GM19025 (cell line): ENCODE measurements around the gene CYB5R3.

ENCODE experiments used
- ATAC-seq: cut with Tn5 transposase; IDR thresholded peaks from one replicate; pipeline ENCODE4 v1.9.1; 2021; ENCODE audit warnings: mild to moderate bottlenecking, low read depth, moderate library complexity; ENCODE audit not compliant: unreplicated experiment

Gene CYB5R3

DNA sequence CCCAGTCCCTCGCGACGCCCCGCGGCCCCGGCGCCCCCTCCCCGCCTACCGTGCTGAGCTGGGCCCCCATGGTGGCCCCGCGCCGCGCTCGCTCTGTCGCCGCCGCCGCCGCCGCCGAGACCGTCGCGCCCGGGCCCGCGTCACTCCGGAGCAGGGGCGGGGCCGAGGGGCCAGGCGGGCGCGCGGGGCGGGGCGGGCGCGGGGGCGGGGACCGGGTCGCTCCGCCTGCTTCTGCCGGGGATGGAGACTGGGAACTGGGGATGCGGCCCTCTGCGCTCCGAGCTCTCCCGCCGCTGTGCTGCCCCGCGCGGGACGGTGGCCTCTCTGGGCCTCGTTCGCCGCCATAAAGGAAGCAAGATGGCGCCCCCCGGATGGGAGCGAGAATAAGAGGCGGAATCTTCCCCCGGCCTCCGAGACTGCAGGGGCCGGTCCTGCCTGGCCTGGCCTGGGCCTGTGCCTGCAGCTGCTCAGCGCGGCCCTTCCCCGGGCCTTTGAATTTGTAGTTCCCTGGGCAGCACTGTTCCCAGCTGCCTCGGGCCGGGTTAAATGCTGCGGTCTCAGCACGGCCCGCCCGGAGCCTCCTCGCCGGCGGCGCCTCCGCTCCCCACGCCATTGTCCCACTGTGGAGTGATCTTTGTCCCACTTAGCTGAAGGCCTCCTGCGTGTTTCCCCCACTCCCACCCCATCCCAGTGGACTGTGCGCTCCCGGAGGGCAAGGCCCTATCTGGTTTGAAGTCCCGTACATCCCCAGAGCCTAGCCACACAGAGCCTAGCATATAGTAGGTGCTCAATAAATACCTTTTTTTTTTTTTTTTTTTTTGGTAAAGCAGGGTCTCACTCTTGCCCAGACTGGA, at the start of gene CYB5R3:
Gene CYB5R3, minus strand, starts transcription at position 147 of the 854 bp plus-strand sequence. Its CDS starts 77 bp downstream, at position 70.
- ATAC-seq, result peak; percentile 72

DNA sequence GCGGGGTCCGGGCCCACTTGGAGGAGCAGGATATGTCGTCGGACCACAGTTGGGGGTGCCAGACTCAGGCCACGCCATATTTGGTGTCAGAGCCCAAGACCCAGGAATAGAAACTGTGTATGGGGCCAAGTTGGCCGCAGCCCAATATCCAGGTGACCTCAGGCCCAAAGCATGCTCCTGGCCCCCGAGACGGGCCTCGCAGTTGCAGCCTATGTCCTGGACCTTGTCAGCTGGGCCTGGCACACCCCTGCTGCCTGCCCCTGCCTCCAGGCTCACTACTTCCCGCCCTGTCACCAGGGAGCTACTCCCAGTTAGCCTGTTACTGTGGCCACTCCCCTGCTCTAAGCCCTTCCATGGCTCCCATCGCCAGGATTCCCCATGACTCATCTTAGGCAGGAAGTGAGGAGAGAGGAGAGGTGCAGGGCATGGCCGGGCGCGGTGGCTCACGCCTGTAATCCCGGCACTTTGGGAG, 48.4 kb upstream of the CYB5R3 start:
- ATAC-seq, result no peak

DNA sequence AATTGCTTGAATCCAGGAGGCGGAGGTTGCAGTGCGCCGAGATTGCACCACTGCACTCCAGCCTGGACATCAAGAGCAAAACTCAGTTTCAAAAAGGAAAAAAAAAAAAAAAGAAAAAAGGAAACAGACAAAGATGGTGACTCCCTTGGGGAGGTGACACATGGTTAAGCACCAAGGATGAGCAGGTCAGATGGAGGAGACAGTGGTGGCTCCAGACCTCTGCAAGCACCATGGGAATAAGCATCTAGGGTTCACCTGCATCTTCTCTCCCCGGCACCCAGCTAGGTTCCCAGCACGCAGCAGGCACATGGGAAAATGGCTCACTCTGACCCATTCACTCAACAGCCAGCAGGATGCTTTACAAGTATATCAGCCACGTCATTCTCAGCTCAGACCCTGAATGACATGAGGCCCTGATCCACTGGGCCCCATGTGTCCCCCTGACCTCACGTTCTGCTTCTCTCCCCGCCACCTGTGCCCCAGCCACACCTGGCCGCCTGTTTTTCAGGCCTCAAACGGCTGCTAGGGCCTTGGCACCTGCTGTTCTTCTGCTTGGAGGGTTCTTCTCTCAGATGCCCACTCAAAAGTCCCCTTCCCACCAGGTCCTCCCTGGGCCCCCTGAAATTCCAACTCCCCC, 47.3 kb upstream of the CYB5R3 start:
- no peak for ATAC-seq

DNA sequence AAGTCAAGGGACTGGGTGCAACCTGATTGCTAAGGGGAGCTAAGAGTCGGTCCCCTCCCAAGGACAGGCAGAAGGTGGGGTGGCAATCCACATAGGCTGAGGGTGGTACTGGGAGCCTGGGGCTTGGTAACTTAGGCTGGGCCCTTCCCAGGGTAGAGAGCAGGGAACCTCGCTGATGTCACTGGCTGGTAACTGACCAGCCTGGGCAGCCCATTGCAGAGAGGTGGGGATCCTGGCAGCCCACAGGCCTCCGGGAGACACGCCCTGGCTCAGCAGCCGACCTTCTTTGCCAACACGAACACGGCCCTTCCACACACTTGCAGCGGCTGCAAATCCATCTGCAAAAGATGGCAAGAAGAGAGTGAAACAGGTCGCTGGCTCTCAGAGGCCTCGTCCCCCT, 46.1 kb upstream of the CYB5R3 start:
- no peak for ATAC-seq

DNA sequence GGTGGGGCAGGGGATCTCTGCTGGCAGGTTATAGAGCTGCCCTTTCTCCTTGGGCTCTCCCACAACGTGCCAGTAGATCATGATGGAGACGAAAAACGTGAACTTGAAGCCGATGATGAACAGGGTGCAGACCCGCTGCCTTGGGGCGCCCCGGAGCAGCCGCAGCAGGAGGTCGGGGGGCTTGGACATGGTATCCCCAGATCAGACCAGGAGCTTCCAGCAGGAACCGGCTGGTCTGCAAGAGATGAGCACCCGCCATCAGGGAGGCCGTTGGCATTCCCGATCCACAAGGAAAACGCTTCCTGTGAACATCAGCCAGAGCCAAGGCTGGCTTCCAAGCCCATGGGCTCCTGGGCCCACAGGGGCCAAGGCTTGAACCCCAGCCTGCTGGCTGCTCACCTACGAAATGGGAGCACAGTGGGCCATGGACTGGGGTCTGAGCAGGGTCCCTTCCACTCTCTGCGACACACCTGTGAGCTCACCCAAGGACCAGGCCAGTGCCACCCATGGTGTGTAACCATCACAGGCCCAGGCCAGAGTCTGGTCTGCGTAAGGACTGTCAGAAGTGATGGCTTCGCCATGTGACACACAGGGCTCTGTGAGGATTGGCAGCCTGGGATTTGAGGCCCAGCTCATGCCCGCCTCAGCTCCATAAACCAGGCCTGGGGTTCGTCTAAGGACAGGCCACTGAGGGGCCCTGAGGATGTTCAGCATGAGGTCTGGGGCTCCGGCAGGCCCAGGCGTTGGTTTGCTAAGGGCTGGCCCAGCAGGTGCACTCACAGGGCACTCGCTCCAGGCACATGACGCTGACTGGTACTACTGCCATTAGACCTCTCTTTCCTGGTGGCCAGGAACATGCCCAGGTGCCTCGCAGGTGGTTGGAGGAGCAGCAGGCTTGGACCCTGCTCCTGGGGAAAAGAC, 44.8 kb upstream of the CYB5R3 start:
- ATAC-seq, result no peak

DNA sequence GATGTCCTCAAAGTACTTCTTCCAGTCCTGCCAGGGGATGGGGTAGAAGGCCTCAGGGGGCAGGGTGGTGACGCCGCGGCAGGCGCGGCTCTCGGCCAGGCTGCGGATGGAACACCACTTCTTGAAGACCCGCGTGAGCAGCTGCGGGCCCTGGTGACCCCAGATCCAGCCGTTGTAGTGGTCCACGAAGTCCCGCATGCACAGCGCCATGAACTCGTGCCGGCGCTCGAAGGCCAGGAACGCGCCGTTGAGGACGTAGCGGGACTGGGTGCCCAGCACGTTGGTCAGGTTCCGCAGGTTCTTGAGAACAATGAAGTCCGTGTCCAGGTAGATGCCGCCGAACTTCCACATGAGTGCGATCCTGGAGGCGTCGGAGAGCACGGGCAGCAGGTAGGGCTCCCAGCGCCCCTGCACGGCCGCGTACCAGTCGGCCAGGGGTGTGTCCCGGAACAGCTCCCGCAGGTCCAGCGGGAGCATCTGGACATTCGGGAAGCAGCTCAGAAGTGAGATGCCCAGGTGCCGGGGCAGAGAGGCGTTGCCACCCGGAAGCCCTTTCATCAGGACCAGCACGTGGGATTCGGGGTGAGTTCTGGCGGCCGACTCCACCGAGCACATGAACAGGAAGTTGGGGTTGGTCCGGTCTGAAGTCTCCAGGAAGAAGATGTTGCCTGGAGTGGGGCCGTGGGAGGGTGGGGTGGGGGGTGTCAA, 44.0 kb upstream of the CYB5R3 start:
- no peak for ATAC-seq

DNA sequence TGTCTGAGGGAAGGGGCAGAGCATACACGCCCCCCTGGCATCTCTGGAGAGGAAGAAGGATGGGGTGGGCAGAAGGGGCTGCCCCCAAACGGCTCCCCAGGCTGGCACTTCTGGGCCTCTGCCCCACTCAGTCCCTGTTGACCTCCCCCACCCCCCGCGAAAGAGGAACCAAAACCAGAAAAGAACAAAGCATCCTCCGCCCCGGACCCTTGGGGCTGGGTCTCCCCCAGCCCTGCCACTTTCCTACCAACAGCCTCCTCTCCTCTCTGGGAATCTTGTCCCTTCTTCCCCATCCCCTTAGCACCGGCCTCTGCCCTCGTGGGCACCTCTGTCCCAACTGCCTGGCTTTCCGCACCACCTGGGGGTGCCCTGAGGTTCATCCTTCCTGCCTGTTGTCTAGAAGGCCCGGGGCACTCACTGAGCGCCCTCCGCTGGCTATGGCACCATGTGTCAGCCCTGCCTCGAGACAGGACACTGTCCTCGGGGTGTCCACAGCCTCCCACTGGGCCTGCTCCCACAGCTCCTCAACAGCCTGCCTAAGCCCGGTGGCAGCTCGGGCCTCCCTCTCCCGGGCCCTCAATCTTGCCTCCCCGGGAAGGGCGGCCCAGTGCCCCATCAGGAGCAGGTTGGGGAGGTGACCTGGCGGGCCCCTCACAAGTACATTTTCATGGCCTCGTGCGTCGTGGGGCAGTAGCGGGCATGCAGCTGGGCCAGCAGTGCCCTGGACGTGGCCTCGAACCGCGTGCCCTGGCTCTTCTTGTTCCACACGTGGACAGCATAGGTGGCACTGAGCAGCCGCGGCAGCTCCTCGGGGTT, 43.3 kb upstream of the CYB5R3 start:
- ATAC-seq, result no peak

DNA sequence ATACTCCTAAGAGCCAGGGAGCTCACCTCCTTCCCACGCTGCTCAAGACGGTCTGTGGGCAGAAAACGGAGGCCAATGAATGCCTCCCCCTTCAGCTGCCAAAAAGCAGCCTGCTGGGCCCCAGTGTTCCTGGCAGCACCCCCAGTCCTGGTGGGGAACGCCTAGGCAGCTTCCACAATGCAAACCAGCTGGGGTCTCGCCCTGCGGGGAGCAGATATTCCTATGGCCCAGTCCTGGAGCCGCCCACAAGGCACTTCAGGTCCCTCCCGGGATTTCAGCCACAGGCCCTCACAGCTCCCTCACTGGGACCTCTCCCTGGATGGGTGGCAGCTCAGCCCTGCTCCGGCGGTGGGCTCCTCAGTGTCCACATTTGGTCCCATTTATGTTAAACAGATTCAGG, 42.2 kb upstream of the CYB5R3 start:
- ATAC-seq, result no peak

DNA sequence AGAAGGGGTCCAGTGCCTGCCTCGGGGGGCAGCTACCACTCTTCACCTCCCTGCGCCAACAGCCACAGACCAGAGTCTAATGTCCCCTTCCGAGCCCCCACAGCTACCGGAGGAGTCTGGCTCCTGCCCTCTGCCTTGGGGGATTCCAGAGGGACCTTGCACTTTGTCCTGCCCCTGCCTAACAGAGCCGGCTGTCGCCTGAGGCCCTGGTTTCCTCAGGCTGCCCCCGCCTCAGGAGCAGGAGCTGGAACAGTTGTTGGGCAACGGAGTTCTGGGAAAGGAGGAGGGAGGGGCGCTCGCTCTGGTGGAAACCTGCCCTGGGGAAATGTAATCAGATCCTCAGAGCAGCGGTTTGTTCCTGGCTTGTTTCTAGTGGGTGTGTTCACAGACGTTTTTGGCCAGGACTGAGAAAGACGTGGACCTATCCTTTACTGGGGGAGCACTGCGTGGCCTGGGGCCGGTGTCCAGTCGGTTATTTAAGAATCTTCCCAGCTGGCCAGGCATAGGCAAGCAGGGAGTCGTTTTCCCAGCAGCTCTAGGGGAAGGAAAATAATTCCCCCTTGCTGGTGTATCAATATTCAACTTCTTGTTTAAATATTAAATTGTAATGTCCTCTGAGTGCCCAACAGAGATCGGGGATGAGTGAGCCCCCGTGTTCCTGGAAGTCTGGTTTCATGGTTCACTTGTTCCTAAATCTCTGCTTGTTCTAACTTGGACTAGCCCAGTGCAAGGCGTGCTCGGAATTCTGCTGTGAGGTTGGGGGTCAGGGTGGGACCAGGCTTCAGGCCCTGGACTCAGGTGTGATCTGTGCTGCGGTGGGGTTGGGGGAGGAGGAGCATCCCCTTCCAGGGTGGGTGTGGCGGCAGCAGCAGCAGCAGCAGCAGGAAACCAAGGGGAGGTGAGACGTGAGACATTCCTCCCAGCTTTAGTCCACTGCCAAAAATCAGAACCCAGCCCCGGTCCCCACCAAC, 39.3 kb upstream of the CYB5R3 start:
- no peak for ATAC-seq

DNA sequence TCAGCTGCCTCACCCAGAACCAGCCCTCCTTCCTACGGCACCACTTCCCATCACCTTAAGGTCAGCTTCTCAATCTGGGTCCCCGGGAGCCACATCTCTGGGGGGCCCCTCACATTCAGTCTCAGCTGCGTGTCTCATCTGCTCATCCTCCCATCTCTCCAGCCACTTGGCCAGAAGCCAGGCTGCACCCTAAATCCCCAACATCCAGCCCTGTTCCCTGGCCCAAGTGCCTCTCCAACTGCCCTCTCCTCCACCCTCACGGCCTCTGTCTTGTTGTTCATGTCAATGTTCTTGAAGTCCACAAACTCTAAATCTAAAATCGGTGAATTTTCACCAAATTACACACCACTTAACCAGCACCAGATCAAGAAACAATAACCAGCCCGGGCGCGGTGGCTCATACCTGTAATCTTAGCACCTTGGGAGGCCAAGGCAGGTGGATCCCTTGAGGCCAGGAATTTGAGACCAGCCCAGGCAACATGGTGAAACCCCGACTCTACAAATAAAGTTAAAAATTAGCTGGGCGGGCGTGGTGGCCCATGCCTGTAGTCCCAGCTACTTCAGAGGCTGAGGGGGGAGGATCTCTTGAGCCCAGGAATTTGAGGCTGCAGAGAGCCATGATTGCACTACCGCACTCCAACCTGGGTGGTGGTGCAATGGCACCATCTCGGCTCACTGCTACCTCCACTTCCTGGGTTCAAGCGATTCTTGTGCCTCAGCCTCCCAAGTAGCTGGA, 37.7 kb upstream of the CYB5R3 start:
- no peak for ATAC-seq

DNA sequence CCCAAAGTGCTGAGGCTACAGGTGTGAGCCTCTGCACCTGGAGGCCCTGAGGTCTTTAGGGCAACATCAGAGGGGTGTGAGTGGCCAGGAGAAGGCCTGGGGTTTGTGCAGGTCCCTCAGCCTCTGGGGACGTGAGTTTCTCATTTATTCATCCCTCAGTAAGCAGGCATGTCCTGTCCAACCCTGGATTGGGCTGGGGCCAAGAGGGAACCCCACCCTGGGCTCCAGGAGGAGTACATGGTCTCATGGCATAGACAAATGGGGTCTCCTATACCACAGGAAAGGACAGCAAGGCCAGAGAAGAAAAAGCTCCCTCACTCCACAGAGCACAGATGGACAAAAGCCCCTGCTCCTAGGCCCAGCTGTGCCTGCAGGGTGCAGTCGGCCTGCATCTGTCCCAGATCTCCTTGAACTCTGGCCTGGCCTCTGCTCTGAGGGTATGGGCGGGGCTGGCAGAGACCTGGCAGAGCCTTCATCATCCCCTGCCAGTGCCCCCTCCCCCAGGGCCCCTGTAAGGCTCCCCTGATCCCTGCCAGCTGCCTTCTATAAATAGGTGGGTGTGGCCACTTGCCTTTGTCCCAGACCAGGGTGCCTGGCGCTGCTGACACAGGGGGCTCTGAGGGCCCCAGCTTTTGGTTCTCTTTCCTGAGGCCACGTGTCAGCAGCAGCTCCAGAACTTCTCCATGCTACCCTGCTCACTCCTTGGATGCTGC, 36.9 kb upstream of the CYB5R3 start:
- no peak for ATAC-seq

DNA sequence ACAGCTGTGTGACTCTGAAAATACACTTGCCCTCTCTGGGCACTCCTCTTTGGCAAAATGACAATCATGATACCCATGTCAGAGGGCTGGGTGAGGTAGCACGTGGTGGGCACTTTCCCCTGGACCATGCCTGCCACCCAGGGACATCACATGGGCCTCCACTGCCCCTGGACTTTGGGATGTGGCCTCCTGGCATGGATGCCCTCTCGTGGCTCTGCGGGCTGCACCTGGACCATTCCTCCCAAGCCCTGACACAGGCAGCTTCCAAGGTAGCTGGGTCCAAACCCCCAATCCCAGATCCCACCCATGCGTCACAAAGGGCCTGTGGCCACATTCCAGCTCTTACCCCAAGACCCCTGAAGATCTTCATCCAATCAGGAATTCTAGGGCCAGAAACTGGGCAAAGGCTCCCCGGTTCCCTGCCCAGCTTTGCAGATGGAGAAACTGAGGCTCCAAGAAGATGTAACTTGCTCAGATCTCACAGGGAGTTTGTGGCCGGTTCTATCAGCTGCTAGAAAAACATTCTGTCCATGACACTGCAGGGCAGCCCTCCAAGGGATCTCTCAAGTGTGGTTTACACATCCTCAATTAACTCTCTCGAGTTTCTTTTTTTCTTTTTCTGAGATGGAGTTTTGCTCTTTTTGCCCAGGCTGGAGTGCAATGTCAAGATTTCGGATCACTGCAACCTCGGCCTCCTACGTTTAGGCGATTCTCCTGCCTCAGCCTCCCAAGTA, 35.4 kb upstream of the CYB5R3 start:
- ATAC-seq, result no peak

DNA sequence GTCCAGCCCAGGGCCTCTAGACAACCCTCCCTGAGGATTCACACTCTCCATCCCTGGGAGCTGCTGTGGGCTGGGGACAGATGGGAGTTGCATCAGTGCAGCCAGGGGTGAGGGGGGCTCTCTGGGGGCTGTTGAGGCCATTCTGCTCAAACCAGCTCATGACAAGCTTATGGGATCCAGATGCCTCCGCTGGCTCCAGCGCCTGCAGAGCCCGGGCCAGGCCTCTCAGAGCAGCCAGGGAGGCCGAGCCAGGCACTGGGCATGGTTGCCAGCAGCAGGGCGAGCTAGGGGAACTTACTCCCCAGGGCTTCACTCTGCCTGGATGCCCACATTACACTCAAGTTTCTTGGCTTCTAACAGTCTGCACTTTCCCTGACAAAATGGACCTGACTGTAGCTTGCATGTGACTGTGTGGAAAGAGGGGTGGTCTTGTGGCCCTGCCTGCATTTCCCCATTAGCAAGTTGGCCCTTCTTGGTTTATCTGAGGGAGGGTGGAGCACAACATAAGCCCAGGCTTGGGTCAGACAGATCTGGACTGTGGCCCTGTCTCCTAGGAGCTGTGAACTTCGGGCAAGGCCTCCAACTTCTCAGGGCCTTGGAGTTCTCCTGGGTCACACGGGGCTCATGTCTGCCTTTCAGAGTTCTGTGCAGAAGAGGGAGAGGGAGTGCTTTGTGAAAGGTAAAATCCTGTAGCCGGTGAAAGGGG, 34.5 kb upstream of the CYB5R3 start:
- ATAC-seq, result no peak

DNA sequence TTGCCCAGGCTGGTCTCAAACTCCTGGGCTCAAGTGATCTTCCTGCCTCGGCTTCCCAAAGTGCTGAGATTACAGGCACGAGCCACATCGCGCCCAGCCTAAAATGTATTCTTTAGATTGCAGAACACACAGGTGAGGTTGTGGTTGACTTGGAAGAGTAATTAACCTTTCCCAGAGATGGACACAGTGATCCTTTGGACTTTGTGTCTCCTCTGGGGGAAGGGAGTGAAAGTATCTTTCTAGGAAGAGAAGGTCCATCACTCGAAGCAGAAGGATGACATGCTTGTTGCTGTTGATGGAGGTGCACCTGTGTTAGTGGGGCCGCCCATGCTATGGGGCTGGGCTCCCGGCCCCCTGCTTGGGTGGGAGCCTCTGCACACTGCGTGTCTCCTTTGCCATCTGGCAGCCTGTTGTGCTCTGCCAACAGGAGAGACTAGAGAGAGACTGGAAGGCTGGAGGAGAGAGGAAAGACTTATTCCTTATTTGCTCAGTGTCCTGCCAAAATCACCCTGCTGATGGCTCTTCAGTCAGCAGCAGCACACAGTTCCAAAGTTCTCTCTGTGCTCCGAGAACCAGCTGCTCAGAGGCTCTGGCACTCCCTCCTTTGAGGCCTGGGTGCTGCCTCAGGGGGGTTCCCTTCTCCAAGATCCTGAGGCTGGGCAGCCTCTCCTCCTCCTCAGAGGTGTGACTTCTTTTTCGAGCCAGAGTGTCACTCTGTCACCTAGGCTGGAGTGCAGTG, 33.1 kb upstream of the CYB5R3 start:
- no peak for ATAC-seq

DNA sequence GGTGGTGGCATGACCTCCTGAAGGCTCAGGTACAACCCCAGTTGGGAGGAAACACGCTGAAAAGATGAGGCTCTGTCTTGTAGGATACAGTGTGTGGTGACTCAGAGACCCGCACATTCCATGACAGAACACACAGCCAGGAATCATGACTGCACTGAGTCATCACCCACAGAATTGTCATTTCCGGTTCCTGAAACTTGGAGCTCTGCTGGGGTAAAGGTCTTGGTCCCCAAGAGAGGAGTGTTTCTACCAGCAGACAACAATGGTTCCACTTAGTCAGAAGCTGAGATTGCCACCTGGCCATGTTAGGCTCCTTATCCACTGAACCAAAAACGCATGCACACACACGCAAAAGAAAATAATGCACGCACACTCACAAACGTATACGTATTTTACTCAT, 31.5 kb upstream of the CYB5R3 start:
- no peak for ATAC-seq
